GM21528 (cell line): ENCODE measurements around the gene MTNR1A.
"Not testable (repeated sequence)": the region's sequence is repeated elsewhere in the genome, so short reads cannot be mapped to it uniquely, and the experiment has no call there.

Source experiments
- ATAC-seq: cut with Tn5 transposase; IDR thresholded peaks from one replicate; pipeline ENCODE4 v1.9.1; 2021; ENCODE audit warnings: mild to moderate bottlenecking, moderate library complexity; ENCODE audit not compliant: unreplicated experiment, low FRiP score

MTNR1A gene

DNA sequence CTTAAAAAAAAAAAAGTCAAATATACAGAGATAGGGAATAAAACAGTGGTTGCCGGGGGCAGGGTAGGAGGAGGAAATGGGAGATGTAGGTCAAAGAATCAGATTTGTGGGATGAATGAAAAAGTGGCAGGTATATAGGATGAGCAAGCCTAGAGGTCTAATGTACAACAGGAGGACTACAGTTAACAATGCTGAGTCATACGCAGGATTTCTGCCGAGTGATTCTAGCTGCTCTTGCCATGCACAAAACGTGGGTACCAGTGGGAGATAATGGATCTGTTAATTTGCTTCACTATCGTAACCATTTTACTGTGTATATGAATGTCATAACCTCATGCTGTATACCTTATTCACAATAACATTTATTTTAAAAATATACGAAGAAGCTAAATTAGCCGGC is 10.7 kb upstream of the MTNR1A start:
- ATAC-seq: no peak

DNA sequence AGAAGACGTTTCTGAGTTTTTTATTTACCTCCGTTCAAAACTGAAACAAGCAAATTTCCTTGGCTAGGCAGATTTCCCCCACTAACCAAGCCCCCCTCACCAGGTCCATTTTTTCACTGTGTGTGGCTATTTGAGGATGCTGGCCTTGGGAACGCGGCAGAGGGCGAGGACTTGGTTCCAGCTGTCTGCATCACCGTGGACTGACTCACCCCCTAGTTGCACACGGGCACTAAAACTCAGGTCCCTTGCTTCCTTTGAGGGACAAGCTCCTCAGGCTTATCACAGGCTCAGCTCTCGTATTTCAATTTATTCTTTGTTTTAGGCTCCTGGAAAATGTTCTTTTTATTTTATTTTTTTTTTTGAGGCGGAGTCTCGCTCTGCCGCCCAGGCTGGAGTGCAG is 8.4 kb upstream of the MTNR1A start:
- no peak for ATAC-seq

DNA sequence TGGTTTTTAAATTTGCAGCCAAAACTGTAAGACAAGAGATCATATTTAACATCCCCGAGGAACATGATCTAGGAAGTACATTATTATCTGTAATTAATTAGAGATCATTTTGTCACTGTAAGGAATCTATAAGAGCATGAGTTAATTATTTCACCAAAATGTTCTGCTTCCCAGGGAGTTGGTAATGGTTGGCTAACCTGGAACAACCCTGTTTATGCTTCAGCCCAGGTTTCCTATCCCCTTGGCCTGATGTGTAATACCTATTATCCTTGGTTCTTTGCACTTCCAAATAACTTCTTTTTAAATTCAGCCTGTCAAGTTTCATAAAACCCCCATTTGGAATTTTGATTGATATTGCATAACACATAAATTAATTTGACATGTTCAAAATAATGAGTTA is 6.4 kb upstream of the MTNR1A start:
- ATAC-seq: no peak

DNA sequence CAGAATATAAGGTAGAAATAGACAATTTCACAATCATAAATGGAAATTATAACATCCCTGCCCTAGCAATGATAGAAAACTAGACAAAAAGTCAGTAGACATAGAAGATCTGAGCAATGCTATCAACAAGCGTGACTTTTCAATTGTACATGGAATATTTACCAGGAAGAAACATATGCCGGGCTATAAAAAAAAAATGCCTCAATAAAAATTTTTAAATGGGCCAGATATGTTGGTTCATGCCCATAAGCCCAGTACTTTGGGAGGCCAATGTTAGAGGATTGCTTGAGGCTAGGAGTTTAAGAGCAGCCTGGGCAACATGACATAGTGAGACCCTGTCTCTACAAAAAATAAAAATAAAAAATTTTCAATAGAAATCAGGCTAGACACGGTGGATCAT is 5.3 kb upstream of the MTNR1A start:
- ATAC-seq: no peak

DNA sequence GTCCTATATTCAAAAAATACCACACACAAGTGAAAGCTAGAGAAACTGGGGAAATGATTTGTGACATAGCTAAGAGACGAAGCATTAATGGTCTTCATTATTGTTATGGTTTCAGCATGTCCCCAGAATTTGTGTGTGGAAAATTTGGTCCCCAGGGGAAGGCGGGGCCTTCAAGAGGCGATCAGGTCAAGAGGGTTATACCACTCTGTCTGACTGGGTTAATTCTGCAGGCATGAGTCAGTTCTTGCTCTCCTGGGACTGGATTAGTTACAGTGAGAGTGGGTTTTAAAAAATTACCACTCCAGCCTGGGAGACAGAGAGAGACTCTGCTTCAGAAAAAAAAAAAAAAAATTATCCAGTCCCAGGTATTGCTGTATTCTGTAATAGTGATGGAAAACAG is 2.1 kb upstream of the MTNR1A start:
- ATAC-seq: no peak

DNA sequence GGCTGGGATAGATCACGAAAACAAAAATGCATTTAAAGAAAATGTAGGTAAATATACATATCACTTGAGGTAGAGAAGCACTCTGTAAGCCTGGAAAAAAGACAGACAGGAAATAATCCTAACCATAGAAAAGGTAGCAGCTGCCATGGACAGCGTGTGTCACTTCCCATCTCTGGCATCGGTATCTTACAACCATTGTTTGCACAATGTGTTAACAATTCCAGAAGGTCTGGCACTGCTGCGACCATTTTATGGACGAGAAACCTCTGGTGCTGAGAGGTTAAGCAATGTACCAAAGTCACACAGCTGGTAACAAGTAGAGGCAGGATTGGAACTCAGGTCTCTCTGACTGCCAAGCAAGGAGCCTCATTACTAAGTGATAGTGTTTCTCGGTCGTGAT is 1.7 kb upstream of the MTNR1A start:
- ATAC-seq: no peak

DNA sequence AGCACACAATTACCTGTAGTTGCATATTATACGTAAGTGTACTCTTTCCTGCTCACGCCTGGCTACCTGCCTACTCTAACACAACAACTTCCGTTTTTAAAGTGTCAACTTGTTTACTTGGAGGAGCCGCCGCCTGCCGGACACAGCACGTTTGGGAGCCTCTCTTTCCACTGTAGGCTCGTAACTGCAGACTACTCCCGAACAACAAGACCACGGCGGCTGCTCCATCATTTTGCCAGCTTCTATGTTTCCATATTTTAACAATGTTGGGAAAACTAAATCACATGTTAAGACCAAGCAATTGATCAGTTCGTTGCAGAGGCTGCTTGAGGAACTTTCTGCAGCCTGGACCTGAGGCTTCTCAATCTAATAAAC is 841 bp downstream of the MTNR1A start:
- no peak for ATAC-seq

DNA sequence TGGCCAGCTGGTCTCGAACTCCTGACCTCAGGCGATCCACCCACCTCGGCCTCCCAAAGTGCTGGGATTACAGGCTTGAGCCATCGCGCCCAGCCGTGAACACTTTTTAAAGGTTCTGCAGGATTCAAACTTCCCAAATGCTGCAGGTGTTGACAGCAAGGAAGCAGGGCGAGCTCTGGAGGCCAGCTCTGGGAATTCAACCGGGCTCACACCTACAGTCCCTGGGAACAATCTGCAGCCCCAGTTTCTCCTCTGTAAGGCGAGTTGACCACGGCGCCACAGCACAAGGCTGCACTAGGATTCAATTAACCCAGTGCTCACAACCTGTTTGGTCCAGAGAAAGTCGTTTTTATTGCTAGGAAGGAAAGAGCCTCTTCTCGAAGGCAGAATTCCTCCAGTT is 1.6 kb downstream of the MTNR1A start:
- no peak for ATAC-seq

DNA sequence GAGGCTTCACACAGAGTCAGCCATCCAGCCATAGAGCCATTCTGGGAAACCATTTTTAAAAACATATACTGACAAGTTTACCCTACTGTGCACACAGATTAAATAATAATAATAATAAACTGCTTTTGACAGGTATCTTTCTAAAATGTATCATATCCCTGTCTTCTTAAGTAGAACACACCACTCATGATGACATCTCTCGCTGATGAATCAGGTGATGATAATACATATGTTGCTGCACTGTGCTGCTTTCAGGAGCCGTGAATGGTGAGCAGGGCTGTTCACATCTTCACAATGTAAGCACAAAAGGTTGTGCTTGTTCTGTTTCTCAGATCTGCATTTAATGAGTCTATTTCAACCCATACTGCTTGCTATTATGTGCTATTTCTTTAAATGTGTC is 3.5 kb downstream of the MTNR1A start:
- no peak for ATAC-seq

DNA sequence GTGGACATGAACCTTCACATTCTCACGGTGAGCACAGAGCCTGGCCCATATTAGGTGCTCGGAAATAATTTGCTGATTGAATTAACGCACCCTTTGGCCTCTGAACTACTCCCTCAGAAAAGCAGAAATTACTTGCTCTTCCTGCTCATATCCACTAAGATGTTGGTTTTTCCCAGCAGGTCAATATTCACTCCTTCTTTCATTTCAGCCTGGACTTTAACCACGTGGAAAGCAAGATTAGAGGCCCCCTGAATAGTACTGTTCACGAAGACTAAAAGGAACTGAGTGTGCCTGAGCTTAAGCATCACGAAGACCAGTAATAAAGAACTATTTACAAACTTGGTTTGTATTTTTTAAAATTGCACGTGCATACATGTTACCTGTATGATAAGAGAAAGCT is 9.9 kb downstream of the MTNR1A start:
- no peak for ATAC-seq

DNA sequence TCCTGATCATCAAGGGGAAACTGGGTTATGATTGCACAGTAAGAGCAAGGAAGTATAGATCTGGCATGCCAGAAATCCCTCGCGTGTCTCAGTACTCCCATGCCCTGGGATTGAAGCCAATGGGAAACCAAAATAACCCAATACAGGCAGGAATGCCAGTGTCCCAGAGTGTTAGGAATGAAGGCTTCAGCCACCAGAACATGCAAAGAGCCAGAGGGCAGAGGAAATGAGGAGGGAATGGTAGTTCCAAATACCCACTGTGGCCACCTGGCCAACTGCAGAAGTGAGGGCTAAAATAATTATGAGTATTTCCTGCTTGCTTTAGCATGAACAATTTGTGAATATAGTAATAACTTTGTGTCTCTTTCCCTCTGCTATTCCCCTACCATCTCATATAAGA is 12.2 kb downstream of the MTNR1A start:
- ATAC-seq: no peak

DNA sequence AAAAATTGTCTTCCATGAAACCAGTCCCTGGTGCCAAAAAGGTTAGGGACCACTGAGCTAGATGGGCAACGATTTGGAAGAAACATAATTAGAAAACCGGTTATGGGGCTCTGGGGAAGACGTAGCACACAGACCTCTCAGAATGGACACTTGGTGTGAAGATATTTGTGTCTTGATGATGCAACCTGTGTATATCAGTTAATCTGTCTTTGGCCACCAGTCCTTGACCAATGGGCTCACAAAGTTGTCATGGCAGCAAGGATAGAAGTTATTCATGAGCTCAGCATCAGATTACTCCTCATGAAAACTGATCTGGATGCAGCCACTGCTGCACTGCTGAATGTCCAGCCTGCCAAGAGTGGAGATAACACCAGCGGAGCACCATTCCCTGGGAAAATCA is 13.6 kb downstream of the MTNR1A start:
- no peak for ATAC-seq

DNA sequence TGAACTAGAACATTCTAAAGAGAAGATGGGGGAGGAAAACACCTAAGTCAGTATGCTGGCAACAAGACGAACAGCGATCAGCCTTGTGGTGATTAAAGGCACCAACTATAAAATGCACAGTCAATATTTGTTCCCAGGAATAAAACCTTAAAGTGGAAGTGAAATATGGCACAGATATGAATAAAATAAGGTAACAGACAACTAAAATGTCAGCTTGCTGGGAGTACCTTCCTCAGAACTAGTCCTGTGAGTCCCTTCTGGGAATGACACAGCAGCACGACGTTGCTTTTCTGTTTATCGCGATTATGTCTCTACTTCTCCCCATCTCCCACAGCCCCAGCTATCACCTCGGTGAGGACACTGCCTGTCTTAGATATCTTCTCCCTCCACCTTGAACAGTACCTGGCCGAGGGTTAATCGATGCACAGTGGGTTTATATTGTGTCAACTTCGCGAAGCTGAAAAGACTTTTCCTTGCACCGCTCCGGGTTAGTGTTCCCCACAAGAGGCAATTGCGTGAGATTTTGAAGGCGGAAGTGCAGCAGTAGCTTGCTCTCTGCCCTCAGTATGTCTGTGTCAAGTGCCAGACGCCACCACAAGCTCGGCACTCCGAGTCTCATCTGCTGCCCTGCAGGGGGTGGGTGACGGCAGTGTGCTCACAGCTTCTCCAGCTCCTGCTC is 17.4 kb downstream of the MTNR1A start:
- ATAC-seq: no peak

DNA sequence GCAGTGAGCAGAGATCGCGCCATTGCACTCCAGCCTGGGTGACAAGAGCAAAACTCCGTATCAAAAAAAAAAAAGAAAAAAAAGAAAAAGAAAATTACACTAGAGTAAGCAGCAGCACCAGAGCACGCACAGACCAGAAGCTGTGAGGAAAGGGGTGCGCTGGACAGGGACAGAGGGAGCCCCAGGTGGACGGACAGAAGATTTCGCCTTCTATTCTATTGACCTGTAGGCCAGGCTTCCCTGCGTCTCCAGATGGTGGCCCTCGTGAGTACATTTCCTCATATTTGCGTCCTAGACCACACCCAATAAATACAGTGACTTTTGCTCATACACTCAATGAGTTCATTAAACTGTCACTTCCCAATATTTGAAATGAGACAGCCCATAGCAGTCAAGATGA is 19.1 kb downstream of the MTNR1A start:
- no peak for ATAC-seq

DNA sequence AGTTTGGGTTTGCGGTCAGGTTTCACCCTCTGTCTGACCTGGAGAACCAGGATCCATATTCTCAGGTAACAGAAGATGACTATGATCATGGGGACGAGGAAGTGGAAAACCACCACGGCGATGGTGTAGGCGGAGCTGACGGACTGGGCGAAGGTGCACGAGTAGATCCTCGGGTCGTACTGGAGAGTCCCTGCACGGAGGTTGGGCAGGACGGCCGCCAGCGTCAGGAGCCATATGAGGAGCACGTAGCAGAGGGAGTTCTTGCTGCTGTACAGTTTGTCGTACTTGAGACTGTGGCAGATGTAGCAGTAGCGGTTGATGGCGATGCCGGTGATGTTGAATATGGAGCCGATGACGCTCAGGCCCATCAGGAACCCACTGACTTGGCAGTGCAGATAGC is 21.3 kb downstream of the MTNR1A start:
- no peak for ATAC-seq

DNA sequence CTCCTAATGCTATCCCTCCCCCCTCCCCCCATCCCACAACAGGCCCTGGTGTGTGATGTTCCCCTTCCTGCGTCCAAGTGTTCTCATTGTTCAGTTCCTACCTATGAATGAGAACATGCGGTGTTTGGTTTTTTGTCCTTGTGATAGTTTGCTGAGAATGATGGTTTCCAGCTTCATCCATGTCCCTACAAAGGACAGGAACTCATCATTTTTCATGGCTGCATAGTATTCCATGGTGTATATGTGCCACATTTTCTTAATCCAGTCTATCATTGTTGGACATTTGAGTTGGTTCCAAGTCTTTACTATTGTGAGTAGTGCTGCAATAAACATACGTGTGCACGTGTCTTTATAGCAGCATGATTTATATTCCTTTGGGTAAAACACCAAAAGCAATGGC is 31.4 kb downstream of the MTNR1A start:
- ATAC-seq: not testable (repeated sequence)

DNA sequence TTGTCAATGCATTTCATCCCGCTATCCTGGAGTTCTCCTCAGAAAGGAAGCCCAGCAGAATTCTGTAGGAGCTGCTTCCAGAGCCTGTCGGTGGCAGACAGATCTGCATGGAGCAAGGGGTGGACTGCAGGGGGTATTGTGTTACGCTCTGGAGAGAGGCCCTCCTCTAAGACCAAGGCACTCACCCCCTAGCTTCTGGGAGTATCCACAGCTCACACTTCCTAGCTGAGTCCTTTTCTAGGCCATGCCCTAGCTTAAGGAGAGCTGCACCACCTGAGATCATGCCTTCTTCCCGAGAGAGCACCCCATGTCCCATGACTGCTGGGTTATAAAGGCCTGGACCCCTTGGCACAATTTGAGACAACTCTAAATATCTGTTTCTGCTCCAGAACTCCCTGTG is 39.1 kb downstream of the MTNR1A start:
- ATAC-seq: no peak

DNA sequence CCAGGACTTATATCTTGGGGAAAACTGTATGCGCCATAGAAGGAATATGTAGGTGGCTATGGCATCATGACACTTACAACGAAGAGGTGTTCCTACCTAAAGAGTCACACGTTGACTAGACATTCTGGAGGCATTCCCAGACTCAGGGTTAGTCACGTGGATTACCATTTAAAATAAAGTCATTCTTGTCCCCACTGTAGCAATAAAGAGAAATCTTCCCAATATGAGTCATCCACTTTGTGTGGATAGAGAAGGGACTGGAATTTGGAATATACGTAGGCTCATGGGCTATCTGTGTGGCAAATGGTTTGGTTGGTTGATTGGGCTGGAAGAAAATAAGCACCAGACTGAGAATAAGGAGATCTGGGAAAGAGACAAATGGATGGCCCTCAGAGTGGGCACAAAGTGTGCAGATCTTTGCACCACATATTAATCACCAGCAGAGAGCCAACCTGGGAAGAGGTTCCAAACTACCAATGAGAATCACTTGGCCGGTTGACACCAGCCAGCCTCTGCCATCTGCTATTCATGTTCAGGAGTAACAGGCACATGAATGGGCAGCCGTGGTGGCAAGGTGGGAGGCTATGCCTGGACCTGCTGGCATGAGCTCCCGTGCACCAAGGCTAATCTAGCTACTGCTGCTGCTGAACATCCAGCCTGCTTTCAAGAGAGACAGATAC is 41.0 kb downstream of the MTNR1A start:
- ATAC-seq: no peak

DNA sequence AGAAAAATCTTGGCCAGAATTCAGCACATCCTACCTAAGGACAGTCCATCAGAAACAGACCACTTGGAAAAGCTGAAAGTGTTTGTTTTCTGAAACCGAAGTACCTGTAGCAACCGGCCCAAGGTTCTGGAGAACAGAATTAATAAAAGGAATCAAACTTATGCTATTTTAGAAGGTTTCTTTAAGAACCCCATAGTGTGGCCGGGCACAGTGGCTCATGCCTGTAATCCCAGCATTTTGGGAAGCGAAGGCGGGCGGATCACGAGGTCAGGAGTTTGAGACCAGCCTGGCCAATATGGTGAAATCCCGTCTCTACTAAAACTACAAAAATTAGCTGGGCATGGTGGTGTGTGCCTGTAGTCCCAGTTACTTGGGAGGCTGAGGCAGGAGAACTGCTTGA is 50.6 kb downstream of the MTNR1A start:
- ATAC-seq: not testable (repeated sequence)

DNA sequence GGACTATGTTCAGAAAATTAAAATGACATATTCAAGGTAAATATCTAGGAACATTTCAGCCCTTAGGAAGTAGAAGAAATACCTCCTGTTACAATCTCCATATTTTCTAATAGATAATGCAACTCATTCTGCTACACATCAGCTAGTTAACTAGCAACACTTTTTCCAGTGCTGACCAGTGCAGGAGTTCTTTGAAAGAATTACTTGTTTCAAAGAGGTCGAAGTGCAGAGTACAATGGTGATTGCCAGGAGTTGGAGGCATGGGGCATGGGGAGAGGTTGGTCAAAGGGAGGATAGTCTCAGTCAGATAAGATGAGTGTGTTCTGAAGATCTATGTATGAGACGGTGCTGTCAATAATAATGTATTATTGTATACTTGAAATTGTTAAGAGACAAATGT is 53.1 kb downstream of the MTNR1A start:
- ATAC-seq: no peak

DNA sequence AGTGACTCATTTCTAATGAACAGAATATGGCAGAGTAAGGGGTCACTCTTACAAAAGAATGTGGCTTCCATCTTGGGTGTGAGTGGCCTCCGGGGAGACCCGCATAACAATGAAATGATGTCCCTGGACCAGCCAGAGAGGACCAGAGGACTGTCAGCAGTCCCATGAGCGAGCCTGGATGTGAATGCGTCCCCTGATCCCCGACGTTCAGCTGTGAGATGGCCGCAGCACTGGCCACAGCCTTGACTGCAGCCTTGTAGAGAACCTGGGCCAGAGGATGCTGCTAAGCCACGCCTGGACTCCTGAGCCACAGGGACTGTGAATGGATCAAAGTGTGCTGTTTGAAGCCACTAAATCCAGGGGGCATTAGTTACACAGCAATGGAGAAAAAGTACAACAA is 53.8 kb downstream of the MTNR1A start:
- ATAC-seq: no peak

DNA sequence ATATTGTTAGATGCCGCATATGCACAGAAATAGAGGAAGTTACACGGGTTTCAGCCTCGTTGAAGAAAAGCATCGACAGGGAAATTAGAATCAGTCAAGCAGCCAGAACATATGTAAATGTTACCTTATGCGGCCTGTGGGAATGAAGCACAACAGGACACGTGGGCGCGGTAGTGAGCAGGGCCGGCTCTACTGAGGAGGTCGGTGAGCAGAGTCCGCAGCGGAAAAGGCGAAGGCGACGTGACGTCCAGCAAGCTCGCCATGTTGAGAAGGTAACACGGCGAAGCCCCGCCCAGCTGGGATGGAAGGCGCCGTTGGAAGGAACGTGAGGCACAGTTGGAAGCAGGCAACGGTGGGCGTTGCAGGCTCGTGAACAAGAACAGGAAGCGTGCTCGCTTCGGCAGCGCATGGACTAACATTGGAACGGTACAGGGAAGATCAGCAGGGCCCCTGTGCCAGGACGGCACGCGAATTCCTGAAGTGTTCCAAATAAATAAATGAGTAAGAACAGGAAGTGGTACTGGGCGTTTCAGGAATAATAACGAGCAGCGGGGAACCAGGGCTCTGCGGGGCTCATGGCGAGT is 54.6 kb downstream of the MTNR1A start:
- no peak for ATAC-seq
